Measurements from ENCODE around the gene AHSG.

- TF ChIP-seq CTCF (IDR thresholded peaks at IDR 0.05): peak; percentile 27 to 62 (median 54)
- TF ChIP-seq POLR2A (IDR thresholded peaks at IDR 0.05): no peak
Observed at GRCh38 chr3:186609247-186609868, 3.5 kb upstream of the AHSG start.
